ENCODE measurements around the gene RHBDL2.
"Not testable (repeated sequence)": the region's sequence is repeated elsewhere in the genome, so short reads cannot be mapped to it uniquely, and the experiment has no call there.

DNA sequence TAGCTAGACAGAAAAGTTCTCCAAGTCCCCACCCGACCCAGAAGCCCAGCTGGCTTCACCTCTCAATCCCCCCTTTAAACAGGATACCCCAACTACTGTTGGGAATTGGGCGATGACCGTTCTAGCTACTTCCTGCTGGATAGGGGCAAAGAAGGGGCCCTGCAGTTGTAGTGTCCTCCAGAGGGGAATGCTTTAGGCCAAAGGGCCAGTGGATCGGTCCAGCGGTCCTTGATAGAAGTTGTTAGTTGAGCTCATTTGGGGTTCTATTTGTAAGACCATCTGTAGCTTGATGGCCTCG, 36.6 kb upstream of the RHBDL2 start:
- TF ChIP-seq, protein P1, sequence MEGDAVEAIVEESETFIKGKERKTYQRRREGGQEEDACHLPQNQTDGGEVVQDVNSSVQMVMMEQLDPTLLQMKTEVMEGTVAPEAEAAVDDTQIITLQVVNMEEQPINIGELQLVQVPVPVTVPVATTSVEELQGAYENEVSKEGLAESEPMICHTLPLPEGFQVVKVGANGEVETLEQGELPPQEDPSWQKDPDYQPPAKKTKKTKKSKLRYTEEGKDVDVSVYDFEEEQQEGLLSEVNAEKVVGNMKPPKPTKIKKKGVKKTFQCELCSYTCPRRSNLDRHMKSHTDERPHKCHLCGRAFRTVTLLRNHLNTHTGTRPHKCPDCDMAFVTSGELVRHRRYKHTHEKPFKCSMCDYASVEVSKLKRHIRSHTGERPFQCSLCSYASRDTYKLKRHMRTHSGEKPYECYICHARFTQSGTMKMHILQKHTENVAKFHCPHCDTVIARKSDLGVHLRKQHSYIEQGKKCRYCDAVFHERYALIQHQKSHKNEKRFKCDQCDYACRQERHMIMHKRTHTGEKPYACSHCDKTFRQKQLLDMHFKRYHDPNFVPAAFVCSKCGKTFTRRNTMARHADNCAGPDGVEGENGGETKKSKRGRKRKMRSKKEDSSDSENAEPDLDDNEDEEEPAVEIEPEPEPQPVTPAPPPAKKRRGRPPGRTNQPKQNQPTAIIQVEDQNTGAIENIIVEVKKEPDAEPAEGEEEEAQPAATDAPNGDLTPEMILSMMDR (IDR thresholded peaks at IDR 0.05), result not testable (repeated sequence)
- TF ChIP-seq POLR2A (IDR thresholded peaks at IDR 0.05; ENCODE audit: low read depth), result not testable (repeated sequence)
